ENCODE data around the gene KLC3.

Gene KLC3

GRCh38 chr19:45356760-45357444 lies 16.4 kb downstream of the KLC3 start:
- TF ChIP-seq CTCF (IDR thresholded peaks at IDR 0.05; ENCODE audit: control insufficient read depth, insufficient read depth, low read depth, low read length, missing control alignments) = no peak
- H3K4me3 ChIP-seq (ENCODE audit: control insufficient read depth, low read depth, low read length) = no peak overlapping the region
- DNase-seq (ENCODE audit: low read depth) = no peak

- H3K4me3 ChIP-seq (ENCODE audit: control insufficient read depth, low read depth, low read length) = no peak overlapping the region
- DNase-seq (ENCODE audit: low read depth) = no peak
- no peak for TF ChIP-seq CTCF (IDR thresholded peaks at IDR 0.05; ENCODE audit: control insufficient read depth, insufficient read depth, low read depth, low read length, missing control alignments)
Measured at GRCh38 chr19:45357445-45357783, 16.9 kb downstream of the KLC3 start.

- no peak for TF ChIP-seq CTCF (IDR thresholded peaks at IDR 0.05; ENCODE audit: control insufficient read depth, insufficient read depth, low read depth, low read length, missing control alignments)
- H3K4me3 ChIP-seq (ENCODE audit: control insufficient read depth, low read depth, low read length) = no peak overlapping the region
- DNase-seq (ENCODE audit: low read depth) = no peak
Measured at GRCh38 chr19:45358213-45358792, 17.8 kb downstream of the KLC3 start.

GRCh38 chr19:45361608-45362007 lies 21.1 kb downstream of the KLC3 start:
- no peak overlapping the region for H3K4me3 ChIP-seq (ENCODE audit: control insufficient read depth, low read depth, low read length)
- no peak for DNase-seq (ENCODE audit: low read depth)
- no peak for TF ChIP-seq CTCF (IDR thresholded peaks at IDR 0.05; ENCODE audit: control insufficient read depth, insufficient read depth, low read depth, low read length, missing control alignments)

GRCh38 chr19:45362291-45362690 lies 21.7 kb downstream of the KLC3 start:
- DNase-seq (ENCODE audit: low read depth) = no peak
- no peak for TF ChIP-seq CTCF (IDR thresholded peaks at IDR 0.05; ENCODE audit: control insufficient read depth, insufficient read depth, low read depth, low read length, missing control alignments)
- H3K4me3 ChIP-seq (ENCODE audit: control insufficient read depth, low read depth, low read length) = no peak overlapping the region

GRCh38 chr19:45363861-45364459 lies 23.4 kb downstream of the KLC3 start:
- no peak for TF ChIP-seq CTCF (IDR thresholded peaks at IDR 0.05; ENCODE audit: control insufficient read depth, insufficient read depth, low read depth, low read length, missing control alignments)
- no peak for DNase-seq (ENCODE audit: low read depth)
- no peak overlapping the region for H3K4me3 ChIP-seq (ENCODE audit: control insufficient read depth, low read depth, low read length)

Data from AG09309 (cell line).